ENCODE results near the gene ATG9B.

- TF ChIP-seq CTCF (IDR thresholded peaks at IDR 0.05) (no peak), REST (IDR thresholded peaks at IDR 0.05; ENCODE audit: insufficient read depth in 1 of 2, low read depth in 2 of 2, low read length in 1 of 2) (no peak)
Observed at GRCh38 chr7:151071032-151071866, 47.0 kb upstream of the ATG9B start.

Measured in Panc1 (cell line).